HG03460 (cell line): Measurements from ENCODE around the gene MYBPC1.
"Not testable (repeated sequence)": the region's sequence is repeated elsewhere in the genome, so short reads cannot be mapped to it uniquely, and the experiment has no call there.

Experiments used
- ATAC-seq: cut with Tn5 transposase; IDR thresholded peaks from one replicate; pipeline ENCODE4 v1.9.1; 2021; ENCODE audit not compliant: unreplicated experiment

MYBPC1 gene

GRCh38 chr12:101594700-101595099 lies at the start of gene MYBPC1:
TSS of gene MYBPC1 (plus strand) at chr12:101594971. CDS start at chr12:101595071, 100 bp downstream.
- no peak for ATAC-seq

- no peak for ATAC-seq
Measured at GRCh38 chr12:101551362-101552114, 43.2 kb upstream of the MYBPC1 start.

GRCh38 chr12:101552277-101552676 lies 42.5 kb upstream of the MYBPC1 start:
- ATAC-seq: no peak

DNA sequence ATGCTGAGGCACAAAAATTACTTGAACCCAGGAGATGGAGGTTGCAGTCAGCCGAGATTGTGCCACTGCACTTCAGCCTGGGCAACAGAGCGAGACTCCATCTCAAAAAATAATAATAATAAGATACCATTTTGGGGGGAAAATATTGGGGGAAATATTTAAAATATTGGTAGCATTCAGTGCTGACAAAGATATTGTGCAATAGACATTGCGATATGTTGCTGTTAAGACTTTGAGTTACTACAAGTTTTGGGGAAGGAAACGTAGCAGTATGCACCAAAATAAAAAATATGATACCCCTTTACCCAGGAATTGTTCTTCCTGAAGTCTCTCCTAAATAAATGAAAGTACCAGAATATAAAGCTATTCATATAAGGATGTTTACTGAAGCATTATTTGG lies 37.7 kb upstream of the MYBPC1 start:
- no peak for ATAC-seq

GRCh38 chr12:101558726-101559125 lies 36.0 kb upstream of the MYBPC1 start:
- ATAC-seq: not testable (repeated sequence)

DNA sequence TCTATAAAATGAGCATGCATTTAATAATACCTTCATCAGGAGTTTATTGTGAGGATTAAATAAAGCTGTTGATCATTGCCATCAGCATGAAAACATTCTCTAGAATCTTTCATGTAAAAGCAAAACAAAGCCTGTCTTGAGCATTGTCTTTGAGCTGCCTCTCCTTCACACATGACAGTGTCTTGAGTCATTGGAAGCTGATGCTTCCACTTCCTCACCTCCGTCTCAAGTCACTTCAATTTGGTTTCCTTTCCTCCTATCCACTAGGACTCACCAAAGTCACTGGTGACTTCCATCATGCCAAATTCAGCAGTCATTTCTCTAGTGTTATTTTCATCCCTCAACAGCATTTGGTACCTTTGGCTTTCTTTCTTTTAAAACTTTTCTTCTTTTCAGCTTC lies 31.6 kb upstream of the MYBPC1 start:
- no peak for ATAC-seq

GRCh38 chr12:101564912-101565311 lies 29.9 kb upstream of the MYBPC1 start:
- ATAC-seq: no peak

DNA sequence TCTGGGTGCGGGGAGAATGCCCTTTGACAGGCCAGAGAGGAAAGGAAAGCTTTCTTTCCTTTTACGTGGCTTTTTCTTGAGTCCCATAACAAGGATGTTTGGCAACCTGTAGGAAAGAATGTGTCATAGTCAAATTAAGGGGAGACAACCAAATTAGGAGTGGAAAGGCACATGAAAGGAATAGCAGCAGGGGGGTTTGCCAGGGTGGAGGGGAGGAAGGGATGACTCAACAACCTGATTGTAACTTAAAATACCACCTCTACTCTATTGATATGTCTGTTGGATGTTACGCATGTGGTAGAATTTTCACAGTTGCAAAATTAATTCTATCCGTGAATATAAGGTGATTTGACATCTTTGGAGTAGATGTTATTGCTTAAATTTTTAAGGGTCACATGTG lies 28.5 kb upstream of the MYBPC1 start:
- ATAC-seq: no peak

DNA sequence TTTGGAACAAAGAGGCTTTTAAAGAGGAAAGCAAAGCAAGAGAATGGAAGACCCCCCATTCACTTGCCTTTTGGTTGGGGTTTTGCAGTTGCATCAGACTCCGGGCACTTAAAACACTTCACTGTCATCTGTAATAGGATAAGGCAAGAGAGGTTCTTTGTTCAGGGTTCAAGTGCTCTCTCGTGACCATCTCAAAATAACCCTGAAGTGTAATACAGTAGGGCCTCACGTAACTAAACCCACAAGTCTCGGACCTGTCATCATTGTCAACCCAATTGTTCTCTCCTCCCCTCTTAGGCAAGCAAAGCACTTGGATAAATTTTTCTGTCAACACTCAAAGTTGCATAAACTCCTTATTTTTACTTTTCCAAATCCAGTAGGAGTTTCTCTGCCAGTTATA lies 26.9 kb upstream of the MYBPC1 start:
- no peak for ATAC-seq

DNA sequence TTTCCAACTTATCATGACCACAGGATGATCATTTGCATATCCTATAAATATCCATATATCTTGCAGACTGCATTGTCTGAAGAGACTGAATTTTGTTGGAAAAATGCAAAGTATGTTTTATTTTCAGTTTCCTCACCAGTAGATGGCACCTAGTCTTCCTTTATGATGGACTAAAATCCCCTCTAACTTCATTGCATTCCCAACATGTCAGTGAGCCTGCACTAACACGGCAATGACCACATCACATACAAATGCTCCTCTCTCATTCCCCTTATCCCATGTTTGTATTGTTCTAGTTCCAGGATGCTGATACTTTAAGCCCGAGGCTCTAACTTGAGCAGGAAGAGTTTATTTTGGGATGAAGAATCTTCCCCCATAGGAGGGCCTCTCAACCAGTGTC lies 24.7 kb upstream of the MYBPC1 start:
- ATAC-seq: no peak

- ATAC-seq: no peak
Measured at GRCh38 chr12:101571105-101571504, 23.7 kb upstream of the MYBPC1 start.

DNA sequence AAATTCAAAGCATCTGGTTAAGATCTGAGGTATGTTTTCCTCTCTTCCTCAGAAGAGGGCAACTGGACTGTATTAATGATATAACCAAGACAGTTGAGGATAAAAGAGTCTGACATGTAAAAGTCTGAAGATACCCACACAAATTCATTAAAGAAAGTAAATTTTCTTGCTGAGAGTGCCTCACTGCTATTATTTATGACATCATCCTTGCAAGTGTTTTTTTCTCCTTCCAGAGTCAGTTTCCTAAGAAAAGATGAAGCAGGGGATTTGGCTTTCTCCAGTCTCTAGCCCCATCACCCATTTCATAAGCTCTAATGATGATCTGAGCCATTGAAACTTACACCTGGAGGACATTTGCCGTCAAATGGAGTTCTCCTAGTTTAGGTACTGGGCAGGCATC lies 21.0 kb upstream of the MYBPC1 start:
- ATAC-seq: no peak

GRCh38 chr12:101578417-101578816 lies 16.4 kb upstream of the MYBPC1 start:
- no peak for ATAC-seq

- ATAC-seq: no peak
Measured at GRCh38 chr12:101581190-101581589, 13.6 kb upstream of the MYBPC1 start.

GRCh38 chr12:101582937-101583336 lies 11.8 kb upstream of the MYBPC1 start:
- no peak for ATAC-seq

- no peak for ATAC-seq
Measured at GRCh38 chr12:101590383-101590782, 4.4 kb upstream of the MYBPC1 start.

GRCh38 chr12:101591781-101592180 lies 3.0 kb upstream of the MYBPC1 start:
- ATAC-seq: no peak

- no peak for ATAC-seq
Measured at GRCh38 chr12:101592448-101592847, 2.3 kb upstream of the MYBPC1 start.

GRCh38 chr12:101592921-101593320 lies 1.9 kb upstream of the MYBPC1 start:
- no peak for ATAC-seq

DNA sequence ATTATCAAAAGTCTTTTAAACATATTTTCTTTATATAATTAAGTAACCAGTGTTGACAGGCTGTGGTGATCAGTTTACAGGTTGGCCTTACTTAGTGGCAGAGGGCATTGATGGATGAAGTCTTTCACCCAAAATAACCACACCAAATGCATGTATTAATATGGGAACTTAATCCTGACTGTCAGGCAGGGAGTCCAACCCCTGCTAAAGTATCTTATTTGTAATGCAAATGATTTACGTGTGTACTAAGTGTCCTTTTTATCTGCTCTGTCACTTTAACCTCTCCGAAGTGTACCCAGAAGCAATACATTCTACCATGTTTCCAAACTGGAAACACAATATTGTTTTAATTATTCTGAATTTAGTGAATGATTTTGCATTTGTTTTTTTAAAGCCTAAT lies 1.4 kb downstream of the MYBPC1 start:
- no peak for ATAC-seq

DNA sequence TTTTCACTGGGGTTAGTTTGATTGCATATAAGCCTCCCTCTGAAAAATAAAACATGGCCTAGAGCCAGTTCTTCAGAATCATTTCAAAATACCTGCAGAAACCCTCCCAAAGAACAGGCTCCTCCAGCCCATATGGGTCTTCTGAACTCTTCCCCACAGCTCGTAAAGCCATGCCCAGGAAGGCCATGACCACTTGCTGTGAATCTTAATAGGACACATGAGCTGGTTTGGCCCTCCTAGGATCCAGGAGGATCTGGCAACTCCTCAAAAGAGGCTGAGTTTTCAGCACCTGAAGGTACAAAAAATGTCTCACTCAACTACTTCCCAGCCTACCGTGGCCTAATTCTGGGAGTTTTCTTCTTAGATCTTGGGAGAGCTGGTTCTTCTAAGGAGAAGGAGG lies 2.4 kb downstream of the MYBPC1 start:
- no peak for ATAC-seq

- no peak for ATAC-seq
Measured at GRCh38 chr12:101598483-101598882, 3.7 kb downstream of the MYBPC1 start.

DNA sequence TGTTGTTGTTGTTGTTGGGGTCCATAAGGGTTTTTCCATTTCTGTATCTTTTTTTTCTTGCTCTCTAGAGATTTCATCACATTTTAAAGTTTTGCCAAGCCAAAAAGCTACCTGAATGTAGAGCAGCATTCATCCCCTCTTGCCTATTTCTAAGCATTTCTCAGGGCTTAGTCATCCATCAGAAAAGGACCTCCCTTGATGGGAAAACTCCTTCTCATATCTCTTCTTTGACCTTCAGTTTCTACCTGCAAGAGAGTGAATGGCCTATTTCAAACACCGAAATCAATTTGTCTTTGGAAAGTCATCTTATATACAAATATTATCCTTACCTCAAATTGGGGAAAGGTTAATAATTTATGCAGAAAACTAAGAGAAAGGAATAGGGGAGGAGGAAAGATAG lies 4.5 kb downstream of the MYBPC1 start:
- ATAC-seq: no peak
